CD14-positive monocyte (primary cell): Measurements from ENCODE around the gene DUSP6. TPM values are rescaled to one million over a fixed set of nuclear protein-coding genes. Genes with fewer than 3 reads are reported as not detected.

Experiments used
- DNase-seq, 3 donors: peaks; one replicate each; pipeline ENCODE4 v3.0.0-alpha.2; 2011 to 2022
- H2AFZ ChIP-seq: 2 replicates; pipeline ENCODE4 v1.6.0; 2012; ENCODE audit warnings: mild to moderate bottlenecking, low read depth, low read length, inconsistent platforms; ENCODE audit not compliant: insufficient read depth, poor library complexity, severe bottlenecking
- H3K27ac ChIP-seq, 2 donors: 1 replicate in 1 of 2; 2 replicates in 1 of 2; pipeline ENCODE4 v1.5.1; 2012 to 2013; ENCODE audit warnings: low read length in 2 of 2, control low read depth in 1 of 2, inconsistent platforms in 1 of 2, low read depth in 1 of 2, mild to moderate bottlenecking in 1 of 2
- H3K27me3 ChIP-seq, 2 donors: one replicate each; pipeline versions ENCODE4 v1.6.0 to v1.6.1; 2011 to 2013; ENCODE audit warnings: low read length in 2 of 2; ENCODE audit not compliant: control insufficient read depth in 2 of 2, insufficient read depth in 2 of 2
- H3K36me3 ChIP-seq, 2 donors: replicated peaks in 1 of 2; 1 replicate in 1 of 2; 2 replicates in 1 of 2; pipeline versions ENCODE4 v1.5.1 to v1.6.1; 2012 to 2013; ENCODE audit warnings: low read length in 2 of 2, control low read depth in 1 of 2, inconsistent platforms in 1 of 2, mild to moderate bottlenecking in 1 of 2; ENCODE audit not compliant: insufficient read depth in 2 of 2, control insufficient read depth in 1 of 2
- H3K4me1 ChIP-seq, 2 donors: 1 replicate in 1 of 2; 2 replicates in 1 of 2; pipeline versions ENCODE4 v1.5.1 to v1.6.1; 2012 to 2013; ENCODE audit warnings: low read length in 2 of 2, control low read depth in 1 of 2, inconsistent platforms in 1 of 2, mild to moderate bottlenecking in 1 of 2, moderate library complexity in 1 of 2; ENCODE audit not compliant: insufficient read depth in 2 of 2, control insufficient read depth in 1 of 2
- H3K4me2 ChIP-seq: replicated peaks from 2 replicates; pipeline ENCODE3; 2012; ENCODE audit warnings: low read length, moderate library complexity, mild to moderate bottlenecking; ENCODE audit not compliant: poor library complexity, severe bottlenecking; ENCODE audit errors: extremely low read depth
- H3K4me3 ChIP-seq, 3 experiments: fragments of 200-600 bp in 1 of 3; sonication (generic) in 1 of 3; replicated peaks in 1 of 3; 1 replicate in 2 of 3; 2 replicates in 1 of 3; pipeline ENCODE4 v1.5.1; 2011 to 2013; ENCODE audit warnings: low read length in 3 of 3, mild to moderate bottlenecking in 3 of 3, control low read depth in 2 of 3, low read depth in 2 of 3, inconsistent platforms in 1 of 3, moderate library complexity in 1 of 3
- H3K79me2 ChIP-seq: 2 replicates; pipeline ENCODE4 v1.6.0; 2012; ENCODE audit warnings: mild to moderate bottlenecking, control low read depth, inconsistent platforms, low read length, moderate library complexity; ENCODE audit not compliant: insufficient read depth
- H3K9ac ChIP-seq: 2 replicates; pipeline ENCODE4 v1.6.0; 2017; ENCODE audit warnings: low read length, mild to moderate bottlenecking; ENCODE audit not compliant: insufficient read depth, poor library complexity, severe bottlenecking
- H3K9me3 ChIP-seq, 2 donors: replicated peaks in 1 of 2; 1 replicate in 1 of 2; 2 replicates in 1 of 2; pipeline versions ENCODE4 v1.5.1 to v1.6.1; 2012 to 2013; ENCODE audit warnings: low read length in 2 of 2, control low read depth in 1 of 2; ENCODE audit not compliant: control insufficient read depth in 1 of 2, insufficient read depth in 1 of 2
- H4K20me1 ChIP-seq: 2 replicates; pipeline ENCODE4 v1.6.0; 2012; ENCODE audit warnings: mild to moderate bottlenecking, low read length, control low read depth, moderate library complexity; ENCODE audit not compliant: insufficient read depth
- H3K27ac Mint-ChIP-seq, 7 donors: one replicate each; pipeline ENCODE4 v1.8.0; 2020; ENCODE audit warnings: mild to moderate bottlenecking in 7 of 7, mixed read lengths in 7 of 7, moderate library complexity in 6 of 7, inconsistent platforms in 2 of 7
- H3K27me3 Mint-ChIP-seq, 3 donors: one replicate each; pipeline ENCODE4 v1.8.0; 2021 to 2022; ENCODE audit warnings: low read depth in 3 of 3, mild to moderate bottlenecking in 3 of 3, mixed read lengths in 3 of 3, moderate library complexity in 3 of 3, inconsistent platforms in 1 of 3
- H3K36me3 Mint-ChIP-seq, 2 donors: one replicate each; pipeline ENCODE4 v1.8.0; 2020; ENCODE audit warnings: mixed read lengths in 2 of 2, inconsistent platforms in 1 of 2, mild to moderate bottlenecking in 1 of 2
- H3K4me1 Mint-ChIP-seq: one replicate; pipeline ENCODE4 v1.8.0; 2020; ENCODE audit warnings: mild to moderate bottlenecking, mixed read lengths
- H3K4me3 Mint-ChIP-seq, 2 donors: one replicate each; pipeline ENCODE4 v1.8.0; 2020; ENCODE audit warnings: mild to moderate bottlenecking in 2 of 2, mixed read lengths in 2 of 2, moderate library complexity in 1 of 2
- H3K9me3 Mint-ChIP-seq, 7 donors: one replicate each; pipeline ENCODE4 v1.8.0; 2020 to 2022; ENCODE audit warnings: mixed read lengths in 7 of 7, mild to moderate bottlenecking in 6 of 7, moderate library complexity in 6 of 7, inconsistent platforms in 2 of 7
- WGBS: methylation state at CpG from one replicate; pipeline ENCODE4 v1.1.5; 2013; ENCODE audit warnings: missing lambda C conversion rate; ENCODE audit not compliant: insufficient coverage; 5-methylcytosine and 5-hydroxymethylcytosine counted together
- intact Hi-C, 2 donors: fragments of 100-400 bp; cut with micrococcal nuclease; formaldehyde crosslinking; loops; one replicate each; pipeline versions ENCODE4 v1.15.0 to v1.15.1; 2023
- polyA plus RNA-seq, 3 donors: library from polyadenylated mRNA; depleted of rRNA in 1 of 3; unstranded in 2 of 3; stranded (reverse) in 1 of 3; fragments of 300-500 nt in 2 of 3; fragments of >200 nt in 1 of 3; fragmentation: Illumina TruSeq in 2 of 3; gene quantifications; 1 replicate in 2 of 3; 2 replicates in 1 of 3; pipeline ENCODE4 v1.2.3, GENCODE V29; 2012 to 2021
- TF ChIP-seq, protein P1 (sequence below): fragments of 200-600 bp; IDR thresholded peaks from one replicate; pipeline ENCODE4 v1.8.0; 2022; ENCODE audit warnings: antibody characterized with exemption, mild to moderate bottlenecking

Gene DUSP6
- polyA plus RNA-seq, 3 donors, result 195 to 880 (median 653) TPM

DNA sequence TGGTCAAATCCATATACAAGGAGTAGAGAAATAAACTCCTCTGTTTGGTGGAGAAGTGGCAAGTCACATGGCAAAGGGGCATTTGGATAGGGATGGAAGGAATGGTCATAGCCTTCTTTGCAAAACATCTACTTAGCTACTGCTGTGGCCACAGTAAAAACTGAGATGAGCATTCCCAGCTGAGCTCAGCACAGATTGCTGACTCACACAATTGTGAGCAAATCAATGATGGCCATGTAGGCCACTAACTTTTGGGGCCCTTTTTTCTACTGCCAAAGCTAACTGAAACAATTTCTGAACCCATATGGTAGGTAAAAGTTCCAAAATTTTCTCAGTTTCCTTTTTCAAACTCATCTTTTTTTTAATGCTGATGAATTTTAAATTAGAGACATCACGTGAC is 31.6 kb downstream of the DUSP6 start:
- Histone ChIP-seq H4K20me1 (no peaks in the 10 kb centered on the region), H3K4me2 (no peak overlapping the region), H3K9ac (no peak overlapping the region), H3K36me3 (no peaks in the 10 kb centered on the region), H3K9me3 (no peaks in the 10 kb centered on the region), H3K4me3 (no peak overlapping the region), H2AFZ (no peak overlapping the region), H3K4me1 (peaks cover 5 to 7% of the 10 kb centered on the region in 2 donors), H3K27ac (no peak overlapping the region), H3K27me3 (no peaks in the 10 kb centered on the region), H3K79me2 (no peaks in the 10 kb centered on the region)
- TF ChIP-seq, protein P1, sequence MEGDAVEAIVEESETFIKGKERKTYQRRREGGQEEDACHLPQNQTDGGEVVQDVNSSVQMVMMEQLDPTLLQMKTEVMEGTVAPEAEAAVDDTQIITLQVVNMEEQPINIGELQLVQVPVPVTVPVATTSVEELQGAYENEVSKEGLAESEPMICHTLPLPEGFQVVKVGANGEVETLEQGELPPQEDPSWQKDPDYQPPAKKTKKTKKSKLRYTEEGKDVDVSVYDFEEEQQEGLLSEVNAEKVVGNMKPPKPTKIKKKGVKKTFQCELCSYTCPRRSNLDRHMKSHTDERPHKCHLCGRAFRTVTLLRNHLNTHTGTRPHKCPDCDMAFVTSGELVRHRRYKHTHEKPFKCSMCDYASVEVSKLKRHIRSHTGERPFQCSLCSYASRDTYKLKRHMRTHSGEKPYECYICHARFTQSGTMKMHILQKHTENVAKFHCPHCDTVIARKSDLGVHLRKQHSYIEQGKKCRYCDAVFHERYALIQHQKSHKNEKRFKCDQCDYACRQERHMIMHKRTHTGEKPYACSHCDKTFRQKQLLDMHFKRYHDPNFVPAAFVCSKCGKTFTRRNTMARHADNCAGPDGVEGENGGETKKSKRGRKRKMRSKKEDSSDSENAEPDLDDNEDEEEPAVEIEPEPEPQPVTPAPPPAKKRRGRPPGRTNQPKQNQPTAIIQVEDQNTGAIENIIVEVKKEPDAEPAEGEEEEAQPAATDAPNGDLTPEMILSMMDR, result no peak
- intact Hi-C loops, result no loop called here
- H3K27ac Mint-ChIP-seq, result no peak overlapping the region
- WGBS, result no CpG with 5 or more reads among the region's 1 CpG
- H3K27me3 Mint-ChIP-seq, result peaks cover 0 to 2% (median 2%) of the 10 kb centered on the region in 3 donors
- no peak for DNase-seq
- H3K4me3 Mint-ChIP-seq, result no peak overlapping the region
- peaks cover 18% of the 10 kb centered on the region for H3K4me1 Mint-ChIP-seq
- no peaks in the 10 kb centered on the region for H3K9me3 Mint-ChIP-seq
- H3K36me3 Mint-ChIP-seq, result no peaks in the 10 kb centered on the region

DNA sequence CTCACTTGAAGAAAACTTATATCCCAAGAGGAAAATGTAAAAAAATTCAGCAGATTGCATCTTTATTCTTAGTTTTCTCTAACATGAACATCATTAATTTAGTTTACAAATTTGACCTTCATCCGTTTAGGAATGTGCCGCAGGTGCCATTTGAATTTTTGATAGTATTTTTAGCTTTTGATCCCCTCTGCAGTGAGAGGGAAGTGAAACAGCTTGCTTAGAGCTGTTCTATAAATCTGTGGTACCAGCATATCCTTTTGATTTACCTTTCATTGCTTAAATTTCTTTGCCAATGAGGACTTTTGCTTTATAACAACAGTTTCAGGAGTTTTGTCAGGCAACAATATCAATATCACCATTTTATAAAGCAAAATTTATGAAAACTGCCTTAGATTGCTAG is 32.7 kb downstream of the DUSP6 start:
- no peak overlapping the region for H3K9ac ChIP-seq
- Mint-ChIP-seq H3K4me1 (peaks cover 17% of the 10 kb centered on the region), H3K27me3 (no peaks in the 10 kb centered on the region), H3K36me3 (no peaks in the 10 kb centered on the region), H3K4me3 (no peak overlapping the region), H3K27ac (no peak overlapping the region), H3K9me3 (no peaks in the 10 kb centered on the region)
- H2AFZ ChIP-seq, result no peak overlapping the region
- no peaks in the 10 kb centered on the region for H4K20me1 ChIP-seq
- TF ChIP-seq, protein P1, result no peak
- no CpG with 5 or more reads among the region's 2 CpGs for WGBS
- H3K4me2 ChIP-seq, result no peak overlapping the region
- H3K4me1 ChIP-seq, result peaks cover 5 to 7% of the 10 kb centered on the region in 2 donors
- intact Hi-C loops, result no loop called here
- no peaks in the 10 kb centered on the region for H3K36me3 ChIP-seq
- no peak for DNase-seq
- no peak overlapping the region for H3K27ac ChIP-seq
- no peaks in the 10 kb centered on the region for H3K9me3 ChIP-seq
- H3K27me3 ChIP-seq, result no peaks in the 10 kb centered on the region
- H3K4me3 ChIP-seq, result no peak overlapping the region
- H3K79me2 ChIP-seq, result no peaks in the 10 kb centered on the region
